Smooth muscle cell (in vitro differentiated cells): ENCODE measurements around the gene OAT. TPM values are rescaled to one million over a fixed set of nuclear protein-coding genes. Genes with fewer than 3 reads are reported as not detected.

ENCODE experiments used
- DNase-seq: peaks from one replicate; lab custom pipeline; 2025; ENCODE audit not compliant: unreplicated experiment; lab: John Stamatoyannopoulos, UW
- H2AFZ ChIP-seq: fragments of 200-600 bp; sonication (generic); 2 replicates; pipeline ENCODE4 v1.6.0; 2016; ENCODE audit warnings: antibody characterized with exemption, low read depth, mild to moderate bottlenecking
- H3F3A ChIP-seq: fragments of 200-600 bp; sonication (generic); 2 replicates; pipeline ENCODE4 v1.6.0; 2017; ENCODE audit warnings: antibody characterized with exemption, low read depth
- H3K27ac ChIP-seq: fragments of 200-600 bp; sonication (generic); 2 replicates; pipeline ENCODE4 v1.5.1; 2016; ENCODE audit warnings: low read depth, mild to moderate bottlenecking
- H3K27me3 ChIP-seq: fragments of 200-600 bp; sonication (generic); 2 replicates; pipeline ENCODE4 v1.6.1; 2016; ENCODE audit warnings: low read depth, mild to moderate bottlenecking
- H3K36me3 ChIP-seq: fragments of 200-600 bp; sonication (generic); 2 replicates; pipeline ENCODE4 v1.5.1; 2016; ENCODE audit warnings: low read depth
- H3K4me1 ChIP-seq: fragments of 200-600 bp; sonication (generic); 2 replicates; pipeline ENCODE4 v1.5.1; 2016; ENCODE audit warnings: low read depth
- H3K4me2 ChIP-seq: fragments of 200-600 bp; sonication (generic); 2 replicates; pipeline ENCODE4 v1.6.0; 2016; ENCODE audit warnings: mild to moderate bottlenecking
- H3K4me3 ChIP-seq: fragments of 200-600 bp; sonication (generic); 2 replicates; pipeline ENCODE4 v1.5.1; 2016; ENCODE audit warnings: mild to moderate bottlenecking
- H3K79me2 ChIP-seq: fragments of 200-600 bp; sonication (generic); 2 replicates; pipeline ENCODE4 v1.6.0; 2016; ENCODE audit warnings: low read depth, mild to moderate bottlenecking
- H3K9ac ChIP-seq: fragments of 200-600 bp; sonication (generic); 2 replicates; pipeline ENCODE4 v1.6.0; 2016; ENCODE audit warnings: low read depth
- H3K9me3 ChIP-seq: fragments of 200-600 bp; sonication (generic); replicated peaks from 2 replicates; pipeline ENCODE4 v1.5.1; 2016; ENCODE audit warnings: low read depth
- H4K20me1 ChIP-seq: fragments of 200-600 bp; sonication (generic); 2 replicates; pipeline ENCODE4 v1.6.0; 2016; ENCODE audit warnings: low read depth
- CTCF ChIP-seq: fragments of 200-600 bp; sonication (generic); IDR thresholded peaks from 2 replicates; pipeline ENCODE4 v1.5.1; 2017; ENCODE audit warnings: borderline replicate concordance, mild to moderate bottlenecking, antibody characterized with exemption; ENCODE audit not compliant: insufficient read depth, poor library complexity, severe bottlenecking
- WGBS: methylation state at CpG from one replicate; pipeline ENCODE4 v1.1.7; 2016; ENCODE audit warnings: low lambda C conversion rate; 5-methylcytosine and 5-hydroxymethylcytosine counted together
- polyA plus RNA-seq: library from polyadenylated mRNA; unstranded; fragments of >200 nt; fragmentation: Nextera tagmentation; extraction: Ambion mirVana; gene quantifications from 2 replicates; pipeline ENCODE4 v1.2.1, GENCODE V29; 2016
- total RNA-seq: library from RNA; depleted of rRNA; stranded (reverse); fragments of >200 nt; gene quantifications from 2 replicates; pipeline ENCODE4 v1.2.3, GENCODE V29; 2014

OAT gene
- total and polyA plus RNA-seq, 2 experiments from 2014 or later, result 107 to 160 TPM

- no peaks in the 10 kb centered on the region for H3K79me2 ChIP-seq
- no peak overlapping the region for H3K9ac ChIP-seq
- H3K4me3 ChIP-seq, result no peak overlapping the region
- H3K4me1 ChIP-seq, result peaks cover 36% of the 10 kb centered on the region
- peaks cover 100% of the 10 kb centered on the region for H3K27me3 ChIP-seq
- H3K27ac ChIP-seq, result no peak overlapping the region
- no peaks in the 10 kb centered on the region for H3F3A ChIP-seq
- no peaks in the 10 kb centered on the region for H3K36me3 ChIP-seq
- no peak overlapping the region for H2AFZ ChIP-seq
- no peaks in the 10 kb centered on the region for H4K20me1 ChIP-seq
- H3K9me3 ChIP-seq, result no peaks in the 10 kb centered on the region
- H3K4me2 ChIP-seq, result no peak overlapping the region
- TF ChIP-seq CTCF, result no peak
- no peak for DNase-seq
- 20% methylated on average over 5 of the region's 5 CpGs for WGBS
Observed at GRCh38 chr10:124450783-124451057, 32.0 kb upstream of the OAT start.

- H3K4me2 ChIP-seq, result peak within 1 kb of the TSS; percentile 83
Observed at GRCh38 chr10:124450012-124450782, 31.5 kb upstream of the OAT start, which contains the start of gene NKX1-2. Gene NKX1-2 (minus strand): TSS chr10:124450035. CDS start chr10:124449943, 92 bp downstream.

GRCh38 chr10:124449170-124450011 is 30.7 kb upstream of the OAT start:
- TF ChIP-seq CTCF, result no peak
- Histone ChIP-seq H3K4me3 (peak overlapping the region; percentile 34), H3K4me2 (peak overlapping the region; percentile 83), H2AFZ (no peak overlapping the region), H4K20me1 (no peaks in the 10 kb centered on the region), H3K9me3 (no peaks in the 10 kb centered on the region), H3K27me3 (peaks cover 100% of the 10 kb centered on the region), H3F3A (no peaks in the 10 kb centered on the region), H3K4me1 (peaks cover 36% of the 10 kb centered on the region), H3K9ac (no peak overlapping the region), H3K27ac (no peak overlapping the region), H3K79me2 (no peaks in the 10 kb centered on the region), H3K36me3 (no peaks in the 10 kb centered on the region)
- DNase-seq, result no peak
- WGBS, result 1% methylated on average over 59 of the region's 59 CpGs

More at GRCh38 chr10:124450012-124450782, 31.5 kb upstream of the OAT start, which contains the start of gene NKX1-2:
- no peaks in the 10 kb centered on the region for H4K20me1 ChIP-seq
- peaks cover 36% of the 10 kb centered on the region for H3K4me1 ChIP-seq
- no peaks in the 10 kb centered on the region for H3K36me3 ChIP-seq
- H3F3A ChIP-seq, result no peaks in the 10 kb centered on the region
- H3K9me3 ChIP-seq, result no peaks in the 10 kb centered on the region
- peak within 1 kb of the TSS; percentile 41 for H3K4me3 ChIP-seq
- H3K27ac ChIP-seq, result no peak within 1 kb of the TSS
- H3K9ac ChIP-seq, result no peak within 1 kb of the TSS
- no peaks in the 10 kb centered on the region for H3K79me2 ChIP-seq
- TF ChIP-seq CTCF, result no peak
- no peak for DNase-seq
- WGBS, result 3% methylated on average over 54 of the region's 57 CpGs
- H3K27me3 ChIP-seq, result peaks cover 100% of the 10 kb centered on the region
- H2AFZ ChIP-seq, result no peak within 1 kb of the TSS
